Sigmoid colon (tissue), 7 donors: Measurements from ENCODE around the gene SIK3. TPM values are rescaled to one million over a fixed set of nuclear protein-coding genes. Genes with fewer than 3 reads are reported as not detected.

Source experiments
- DNase-seq: peaks from one replicate; pipeline ENCODE4 v3.0.0-alpha.2; 2019
- H3K27ac ChIP-seq, 4 donors: fragments of 200-600 bp; sonication (generic); one replicate each; pipeline ENCODE4 v1.5.1; 2016 to 2019; ENCODE audit warnings: mild to moderate bottlenecking in 1 of 4
- H3K27me3 ChIP-seq, 3 donors: fragments of 200-600 bp; sonication (generic); one replicate each; pipeline ENCODE4 v1.5.1; 2019; ENCODE audit warnings: mild to moderate bottlenecking in 1 of 3
- H3K36me3 ChIP-seq, 4 donors: fragments of 200-600 bp; sonication (generic); one replicate each; pipeline ENCODE4 v1.5.1; 2016 to 2019
- H3K4me1 ChIP-seq, 4 donors: fragments of 200-600 bp; sonication (generic); one replicate each; pipeline ENCODE4 v1.5.1; 2017 to 2019
- H3K4me3 ChIP-seq, 4 donors: fragments of 200-600 bp; sonication (generic); one replicate each; pipeline ENCODE4 v1.5.1; 2017 to 2019; ENCODE audit warnings: mild to moderate bottlenecking in 2 of 4, moderate library complexity in 1 of 4
- H3K9me3 ChIP-seq, 4 donors: fragments of 200-600 bp in 3 of 4; sonication (generic) in 3 of 4; one replicate each; pipeline versions ENCODE4 v1.5.1 to v1.6.1; 2013 to 2019
- CTCF ChIP-seq, 4 experiments: fragments of 450-650 bp in 3 of 4; fragments of 200-600 bp in 1 of 4; IDR thresholded peaks; one replicate each; pipeline ENCODE4 v1.5.1; 2016 to 2019; ENCODE audit warnings: antibody characterized with exemption in 4 of 4, mild to moderate bottlenecking in 3 of 4, moderate library complexity in 2 of 4
- EP300 ChIP-seq, 4 donors: sonication (generic); formaldehyde crosslinking; IDR thresholded peaks; one replicate each; pipeline ENCODE4 v1.6.1; 2017; ENCODE audit warnings: antibody characterized with exemption in 4 of 4
- POLR2A ChIP-seq, 2 donors: fragments of 450-650 bp; IDR thresholded peaks; one replicate each; pipeline ENCODE4 v1.6.1; 2016; ENCODE audit warnings: antibody characterized with exemption in 2 of 2, mild to moderate bottlenecking in 2 of 2, moderate library complexity in 2 of 2
- POLR2AphosphoS5 ChIP-seq, 4 donors: sonication (generic); formaldehyde crosslinking; IDR thresholded peaks; one replicate each; pipeline ENCODE4 v1.6.1; 2017; ENCODE audit warnings: antibody characterized with exemption in 4 of 4
- WGBS, 2 donors: extraction: QIAGEN DNeasy Blood & Tissue Kit; methylation state at CpG; one replicate each; pipeline ENCODE4 v1.1.7; 2013; 5-methylcytosine and 5-hydroxymethylcytosine counted together
- intact Hi-C: fragments of 100-400 bp; cut with DNase I; formaldehyde crosslinking; loops from one replicate; pipeline ENCODE4 v1.15.1; 2023
- polyA plus RNA-seq, 3 donors: library from polyadenylated mRNA; stranded (reverse); fragments of 200-250 nt; gene quantifications; one replicate each; pipeline ENCODE4 v1.2.3, GENCODE V29; 2013
- total RNA-seq, 4 donors: library from RNA; depleted of rRNA; stranded (reverse); fragments of >200 nt; gene quantifications; one replicate each; pipeline ENCODE4 v1.1.0, GENCODE V29; 2016
- donor health status: healthy with polysubstance abuse.
- donor health status: Bipolar disorder and iron deficiency.
- donor health status: healthy.

Gene SIK3
- total and polyA plus RNA-seq, 7 donors = 5.5 to 53.2 (median 35.3) TPM

DNA sequence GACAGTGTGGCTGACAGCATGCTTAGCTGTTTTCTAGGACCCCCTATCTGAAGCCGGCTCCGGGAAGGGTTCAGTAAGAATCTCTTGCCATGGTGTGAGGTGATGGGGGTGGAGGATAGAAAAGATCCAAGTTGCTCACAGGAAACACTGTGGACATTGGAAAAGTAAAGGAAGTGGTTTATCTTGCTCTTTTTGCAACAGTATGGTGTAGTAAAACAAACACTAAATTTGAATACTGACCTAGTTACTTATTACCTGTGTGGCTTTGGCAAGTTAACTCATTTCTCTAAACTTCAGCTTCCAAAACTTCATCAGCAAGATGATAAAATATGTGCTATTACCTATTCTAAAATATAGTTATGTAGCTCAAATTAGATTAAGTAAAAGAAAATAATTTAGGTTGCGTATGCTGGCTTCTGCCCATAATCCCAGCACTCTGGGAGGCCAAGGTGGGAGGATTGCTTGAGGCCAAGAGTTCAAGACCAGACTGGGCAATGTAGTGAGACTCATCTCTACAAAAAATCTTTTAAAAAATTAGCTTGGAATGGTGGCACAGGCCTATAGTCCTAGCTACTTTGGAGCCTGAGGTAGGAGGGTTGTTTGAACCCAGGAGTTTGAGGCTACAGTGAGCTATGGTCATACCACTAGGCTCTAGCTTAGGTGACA is 209.2 kb downstream of the SIK3 start:
- H3K4me3 ChIP-seq = no peak overlapping the region
- TF ChIP-seq POLR2A (IDR thresholded peaks at IDR 0.05) (no peak), EP300 (IDR thresholded peaks at IDR 0.05) (no peak), POLR2AphosphoS5 (IDR thresholded peaks at IDR 0.05) (no peak), CTCF (IDR thresholded peaks at IDR 0.05) (no peak)
- H3K4me1 ChIP-seq = peaks cover 0 to 39% (median 31%) of the 10 kb centered on the region in 4 donors
- no peak for DNase-seq
- peak overlapping the region in 2 of 4 donors; percentile 78 to 80 for H3K27ac ChIP-seq
- no peaks in the 10 kb centered on the region for H3K9me3 ChIP-seq
- WGBS, 2 donors = 93% methylated on average over 3 of the region's 3 CpGs
- H3K27me3 ChIP-seq = no peaks in the 10 kb centered on the region
- H3K36me3 ChIP-seq = peaks cover 0 to 5% (median 2%) of the 10 kb centered on the region in 4 donors
- intact Hi-C loops = no loop called here

GRCh38 chr11:116888024-116888423 is 210.2 kb downstream of the SIK3 start:
- DNase-seq = no peak
- no peak overlapping the region for H3K4me3 ChIP-seq
- peak overlapping the region; percentile 48 to 80 (median 73) for H3K27ac ChIP-seq
- H3K9me3 ChIP-seq = no peaks in the 10 kb centered on the region
- intact Hi-C loops = no loop called here
- peaks cover 0 to 32% (median 24%) of the 10 kb centered on the region in 4 donors for H3K4me1 ChIP-seq
- TF ChIP-seq POLR2AphosphoS5 (IDR thresholded peaks at IDR 0.05) = no peak
- no peak for TF ChIP-seq CTCF (IDR thresholded peaks at IDR 0.05)
- TF ChIP-seq EP300 (IDR thresholded peaks at IDR 0.05) = no peak
- TF ChIP-seq POLR2A (IDR thresholded peaks at IDR 0.05) = no peak
- WGBS, 2 donors = 89 to 92% methylated on average over 5 of the region's 5 CpGs
- peaks cover 0 to 5% (median 2%) of the 10 kb centered on the region in 4 donors for H3K36me3 ChIP-seq
- no peaks in the 10 kb centered on the region for H3K27me3 ChIP-seq

DNA sequence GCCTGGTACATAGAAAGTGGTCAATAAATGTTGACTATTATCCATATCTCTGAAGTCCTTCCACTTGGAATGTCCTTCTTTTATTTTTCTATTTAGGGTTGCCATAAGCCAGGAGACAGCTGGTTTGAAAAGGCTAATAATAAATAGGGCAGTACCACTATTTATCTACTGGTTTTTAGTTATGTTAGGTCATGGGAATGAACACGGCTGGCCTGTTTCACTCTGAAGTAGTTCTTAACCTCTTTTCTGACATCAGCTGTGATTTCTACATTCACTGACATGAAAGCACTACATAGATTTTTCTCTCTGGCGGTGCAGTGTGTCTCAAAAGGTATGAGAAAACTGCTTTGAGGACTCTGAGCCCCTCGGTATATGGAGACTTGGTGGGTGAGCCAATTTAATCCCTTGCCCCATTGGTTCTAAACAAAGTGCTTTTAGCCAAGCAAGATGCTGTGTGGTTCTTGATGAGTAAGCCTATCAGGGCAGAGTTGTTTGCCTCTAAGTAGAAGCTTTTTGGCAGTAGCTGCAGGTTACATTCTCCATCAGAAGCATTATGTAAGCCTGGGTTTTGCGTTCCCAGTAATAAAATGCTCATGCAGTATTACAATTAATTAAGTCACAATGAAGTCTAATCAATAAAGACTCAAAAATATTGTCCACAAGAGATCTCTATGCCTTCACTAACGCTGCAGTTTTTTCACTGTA is 212.1 kb downstream of the SIK3 start:
- peaks cover 0 to 32% (median 24%) of the 10 kb centered on the region in 4 donors for H3K4me1 ChIP-seq
- H3K36me3 ChIP-seq = no peaks in the 10 kb centered on the region
- no peaks in the 10 kb centered on the region for H3K27me3 ChIP-seq
- no peak for DNase-seq
- intact Hi-C loops = loop anchor here (2.0 kb wide), 1 partner anchor 213 kb away; the partner anchor contains the start of gene SIK3
- peak overlapping the region; percentile 68 to 80 (median 77) for H3K27ac ChIP-seq
- WGBS, 2 donors = 79 to 89% methylated on average over 5 of the region's 5 CpGs
- TF ChIP-seq EP300 (IDR thresholded peaks at IDR 0.05) = no peak
- peak in 2 of 4 donors; percentile 33 to 46 for TF ChIP-seq POLR2AphosphoS5 (IDR thresholded peaks at IDR 0.05)
- no peak overlapping the region for H3K4me3 ChIP-seq
- H3K9me3 ChIP-seq = no peaks in the 10 kb centered on the region

DNA sequence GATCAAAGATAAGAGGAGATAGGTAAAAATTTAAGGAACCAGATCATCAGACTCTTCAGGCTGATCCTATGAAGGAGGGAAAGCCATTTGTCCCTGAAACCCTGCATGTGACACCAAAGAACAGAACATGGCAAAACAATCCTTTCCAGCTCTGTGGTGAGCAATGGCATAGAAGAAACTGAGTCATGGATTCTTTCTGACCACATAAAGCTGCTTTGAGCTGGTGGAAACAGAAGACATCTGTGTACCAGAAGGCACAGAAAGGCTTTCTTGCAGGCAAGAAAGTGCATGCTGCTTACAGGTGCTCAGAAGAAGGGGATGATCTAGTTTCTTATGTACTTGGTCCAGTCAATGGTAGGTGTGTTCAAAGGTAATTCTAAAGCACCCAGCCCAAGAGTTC is 215.8 kb downstream of the SIK3 start:
- H3K27ac ChIP-seq = no peak overlapping the region
- H3K4me1 ChIP-seq = peaks cover 0 to 28% (median 20%) of the 10 kb centered on the region in 4 donors
- intact Hi-C loops = loop anchor here (5.0 kb wide), 1 partner anchor 345 kb away; no protein-coding TSS in a partner anchor
- H3K4me3 ChIP-seq = no peak overlapping the region
- no peaks in the 10 kb centered on the region for H3K9me3 ChIP-seq
- no peak for DNase-seq
- H3K36me3 ChIP-seq = no peaks in the 10 kb centered on the region
- no peaks in the 10 kb centered on the region for H3K27me3 ChIP-seq
- TF ChIP-seq POLR2A (IDR thresholded peaks at IDR 0.05) (no peak), EP300 (IDR thresholded peaks at IDR 0.05) (no peak), POLR2AphosphoS5 (IDR thresholded peaks at IDR 0.05) (no peak), CTCF (IDR thresholded peaks at IDR 0.05) (no peak)

- Histone ChIP-seq H3K36me3 (peaks cover 0 to 6% (median 0%) of the 10 kb centered on the region in 4 donors), H3K9me3 (no peaks in the 10 kb centered on the region), H3K27ac (no peak overlapping the region), H3K4me3 (no peak overlapping the region), H3K4me1 (peaks cover 0 to 18% (median 11%) of the 10 kb centered on the region in 4 donors), H3K27me3 (no peaks in the 10 kb centered on the region)
- TF ChIP-seq EP300 (IDR thresholded peaks at IDR 0.05) (no peak), CTCF (IDR thresholded peaks at IDR 0.05) (no peak), POLR2A (IDR thresholded peaks at IDR 0.05) (no peak), POLR2AphosphoS5 (IDR thresholded peaks at IDR 0.05) (no peak)
- intact Hi-C loops = loop anchor here (5.0 kb wide), 1 partner anchor 346 kb away; no protein-coding TSS in a partner anchor
- no peak for DNase-seq
- 87 to 91% methylated on average over 6 of the region's 6 CpGs for WGBS, 2 donors
Observed at GRCh38 chr11:116881143-116881542, 217.1 kb downstream of the SIK3 start.
